BLaER1 treated with 17β-estradiol and CSF1 and Interleukin-3, amounts not matched to agents 10 nM and 100 nM (cell line): ENCODE data around the gene TPPP3.

ENCODE experiments used
- H3K27ac ChIP-seq, 11 experiments: shearing (Covaris generic); formaldehyde crosslinking; 2 replicates each; pipeline ENCODE4 v1.8.1; 2022
- H3K27me3 ChIP-seq, 11 experiments: shearing (Covaris generic); formaldehyde crosslinking; 2 replicates each; pipeline ENCODE4 v1.8.1; 2022
- H3K36me3 ChIP-seq, 11 experiments: shearing (Covaris generic); formaldehyde crosslinking; 2 replicates each; pipeline ENCODE4 v1.8.1; 2022
- H3K4me1 ChIP-seq, 10 experiments: shearing (Covaris generic); formaldehyde crosslinking; 2 replicates each; pipeline ENCODE4 v1.8.1; 2022
- H3K4me2 ChIP-seq, 11 experiments: shearing (Covaris generic); formaldehyde crosslinking; 2 replicates each; pipeline ENCODE4 v1.8.1; 2022
- H3K4me3 ChIP-seq, 10 experiments: shearing (Covaris generic); formaldehyde crosslinking; 2 replicates each; pipeline ENCODE4 v1.8.1; 2022
- H3K9ac ChIP-seq, 11 experiments: shearing (Covaris generic); formaldehyde crosslinking; 2 replicates each; pipeline ENCODE4 v1.8.1; 2022
- H3K9me3 ChIP-seq, 11 experiments: shearing (Covaris generic); formaldehyde crosslinking; replicated peaks in 1 of 11; 2 replicates each; pipeline ENCODE4 v1.8.1; 2022
- H4K20me1 ChIP-seq, 11 experiments: shearing (Covaris generic); formaldehyde crosslinking; 2 replicates each; pipeline ENCODE4 v1.8.1; 2022
- Cebpa-rat ChIP-seq, 11 experiments: shearing (Covaris generic); IDR thresholded peaks; 2 replicates each; pipeline ENCODE4 v1.8.1; 2022

The TPPP3 gene

DNA sequence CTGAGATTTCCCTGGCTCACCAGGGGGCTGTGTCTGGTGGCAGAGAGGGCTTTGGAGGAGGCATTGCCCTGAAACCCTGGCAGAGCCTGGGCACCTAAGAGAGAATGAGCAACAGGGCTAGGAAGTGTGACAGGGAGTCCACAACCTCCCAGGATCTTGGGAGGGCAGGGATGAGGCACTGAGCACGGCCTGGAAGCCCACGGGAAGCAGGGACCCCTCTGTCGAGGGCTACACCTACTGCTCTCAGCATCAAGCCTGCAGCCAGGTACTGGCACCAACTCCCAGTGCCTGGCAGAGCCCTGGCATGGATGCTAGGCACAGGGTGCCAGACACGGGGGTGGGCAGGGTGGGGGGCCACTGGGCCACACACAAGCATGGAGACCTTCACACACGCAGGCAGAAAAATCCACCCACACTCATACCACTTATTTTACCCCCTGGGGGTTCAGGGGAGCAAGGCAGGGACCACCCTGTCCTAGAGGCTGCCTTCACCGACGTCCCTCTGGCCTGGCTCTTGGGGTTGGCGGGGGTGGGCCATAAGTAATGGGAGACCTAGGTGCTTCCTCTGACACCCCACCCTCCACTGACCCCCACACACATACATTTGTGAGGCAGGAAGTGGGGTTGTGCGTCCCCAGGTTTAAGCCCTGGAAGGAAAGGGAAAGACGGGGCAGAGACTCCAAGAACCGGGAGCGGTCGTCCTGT, 36.7 kb upstream of the TPPP3 start:
- Histone ChIP-seq H3K36me3 (peaks cover 0 to 5% (median 0%) of the 10 kb centered on the region in 11 experiments; a peak in 1 of 22 replicates), H3K4me2 (peak overlapping the region; percentile 62 to 92 (median 74); a peak in 20 of 22 replicates), H3K4me3 (peak overlapping the region; percentile 19 to 63 (median 48); a peak in 13 of 20 replicates), H3K4me1 (peaks cover 13 to 42% (median 29%) of the 10 kb centered on the region in 10 experiments), H4K20me1 (peaks cover 32 to 71% (median 50%) of the 10 kb centered on the region in 11 experiments; a peak in 21 of 22 replicates), H3K27ac (no peak overlapping the region), H3K27me3 (peaks cover 59 to 82% (median 68%) of the 10 kb centered on the region in 11 experiments), H3K9me3 (no peaks in the 10 kb centered on the region), H3K9ac (peak overlapping the region in 2 of 11 experiments; percentile 32 to 53; a peak in 2 of 22 replicates)
- no peak for TF ChIP-seq Cebpa-rat (IDR thresholded peaks at IDR 0.05)

GRCh38 chr16:67429053-67429798, 35.9 kb upstream of the TPPP3 start:
- Histone ChIP-seq H3K36me3 (peaks cover 0 to 5% (median 0%) of the 10 kb centered on the region in 11 experiments; a peak in 1 of 22 replicates), H3K4me2 (no peak overlapping the region), H3K4me3 (no peak overlapping the region), H4K20me1 (peaks cover 25 to 64% (median 42%) of the 10 kb centered on the region in 11 experiments; a peak in 21 of 22 replicates), H3K27ac (no peak overlapping the region), H3K27me3 (peaks cover 59 to 76% (median 65%) of the 10 kb centered on the region in 11 experiments), H3K9me3 (no peaks in the 10 kb centered on the region), H3K9ac (no peak overlapping the region), H3K4me1 (peaks cover 19 to 42% (median 30%) of the 10 kb centered on the region in 10 experiments)
- TF ChIP-seq Cebpa-rat (IDR thresholded peaks at IDR 0.05), result no peak

DNA sequence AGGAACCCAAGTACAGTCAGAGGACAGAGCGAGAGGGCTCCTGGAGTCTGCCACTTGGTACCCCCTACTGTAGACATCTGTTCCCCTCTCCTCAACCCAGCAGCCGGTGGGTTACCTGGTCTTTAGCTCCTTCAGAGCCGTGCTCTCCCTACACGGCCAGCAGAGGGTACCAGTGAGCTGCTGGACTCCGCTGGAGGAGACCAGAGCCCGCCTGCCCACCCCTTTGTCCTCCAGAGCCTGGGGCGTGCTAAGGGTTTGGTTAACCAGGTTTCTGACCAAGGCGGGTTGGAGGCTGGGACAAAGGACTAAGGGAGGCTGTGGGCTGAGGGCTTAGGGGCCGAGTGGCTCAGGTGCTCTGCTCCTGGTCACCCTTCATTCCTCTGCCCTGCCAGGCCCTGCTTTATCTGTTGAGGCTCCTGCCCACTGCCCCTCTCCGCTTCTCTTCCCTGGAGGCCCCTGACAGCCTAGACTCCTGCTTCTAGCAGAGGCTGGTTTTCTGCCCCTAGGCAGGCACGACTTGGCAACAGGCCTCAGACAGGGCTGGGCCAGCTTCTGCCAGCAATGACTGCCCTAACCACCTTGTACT, 34.9 kb upstream of the TPPP3 start:
- no peak overlapping the region for H3K27ac ChIP-seq
- peaks cover 15 to 54% (median 35%) of the 10 kb centered on the region in 11 experiments; a peak in 20 of 22 replicates for H4K20me1 ChIP-seq
- TF ChIP-seq Cebpa-rat (IDR thresholded peaks at IDR 0.05), result no peak
- peak overlapping the region in 1 of 11 experiments; percentile 19; a peak in 1 of 22 replicates for H3K4me2 ChIP-seq
- H3K9ac ChIP-seq, result no peak overlapping the region
- H3K4me3 ChIP-seq, result no peak overlapping the region
- no peaks in the 10 kb centered on the region for H3K36me3 ChIP-seq
- H3K9me3 ChIP-seq, result no peaks in the 10 kb centered on the region
- H3K27me3 ChIP-seq, result peaks cover 54 to 68% (median 58%) of the 10 kb centered on the region in 11 experiments
- peaks cover 21 to 44% (median 34%) of the 10 kb centered on the region in 10 experiments for H3K4me1 ChIP-seq

GRCh38 chr16:67426950-67427349, 33.7 kb upstream of the TPPP3 start:
- Histone ChIP-seq H3K27me3 (peaks cover 41 to 56% (median 45%) of the 10 kb centered on the region in 11 experiments), H3K4me2 (no peak overlapping the region), H3K4me1 (peaks cover 8 to 39% (median 30%) of the 10 kb centered on the region in 10 experiments), H3K9ac (no peak overlapping the region), H3K27ac (no peak overlapping the region), H3K36me3 (no peaks in the 10 kb centered on the region), H4K20me1 (peaks cover 5 to 41% (median 27%) of the 10 kb centered on the region in 11 experiments; a peak in 19 of 22 replicates), H3K9me3 (no peaks in the 10 kb centered on the region), H3K4me3 (no peak overlapping the region)
- no peak for TF ChIP-seq Cebpa-rat (IDR thresholded peaks at IDR 0.05)

DNA sequence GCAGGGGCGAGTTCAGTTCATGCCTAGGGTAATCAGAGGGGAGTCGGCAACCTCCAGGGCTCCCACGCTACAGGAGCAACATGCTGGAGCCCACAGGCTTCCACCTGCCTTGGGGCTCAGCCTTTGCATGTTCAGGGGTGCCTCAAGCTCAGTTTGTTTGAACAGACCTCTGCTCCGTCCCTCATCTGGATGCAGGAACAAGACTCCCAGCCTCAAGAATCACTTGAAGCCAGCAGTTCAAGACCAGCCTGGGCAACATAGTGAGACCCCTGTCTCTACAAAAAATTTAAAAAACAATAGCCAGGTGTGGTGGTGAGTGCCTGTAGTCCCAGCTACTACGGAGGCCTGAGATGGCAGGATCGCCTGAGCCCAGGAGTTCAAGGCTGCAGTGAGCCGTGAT, 32.7 kb upstream of the TPPP3 start:
- H3K4me1 ChIP-seq, result peaks cover 0 to 33% (median 23%) of the 10 kb centered on the region in 10 experiments; a peak in 18 of 20 replicates
- TF ChIP-seq Cebpa-rat (IDR thresholded peaks at IDR 0.05), result no peak
- peaks cover 32 to 47% (median 35%) of the 10 kb centered on the region in 11 experiments for H3K27me3 ChIP-seq
- no peak overlapping the region for H3K4me3 ChIP-seq
- no peaks in the 10 kb centered on the region for H3K36me3 ChIP-seq
- no peaks in the 10 kb centered on the region for H3K9me3 ChIP-seq
- no peak overlapping the region for H3K9ac ChIP-seq
- no peak overlapping the region for H3K27ac ChIP-seq
- peaks cover 0 to 32% (median 19%) of the 10 kb centered on the region in 11 experiments; a peak in 18 of 22 replicates for H4K20me1 ChIP-seq
- no peak overlapping the region; a peak in 1 of 22 replicates for H3K4me2 ChIP-seq

- Histone ChIP-seq H3K27ac (no peak overlapping the region), H3K9me3 (no peaks in the 10 kb centered on the region), H3K36me3 (no peaks in the 10 kb centered on the region), H3K27me3 (peaks cover 29 to 45% (median 32%) of the 10 kb centered on the region in 11 experiments), H3K4me1 (peaks cover 0 to 31% (median 22%) of the 10 kb centered on the region in 10 experiments; a peak in 18 of 20 replicates), H3K4me3 (no peak overlapping the region), H3K4me2 (peak overlapping the region in 8 of 11 experiments; percentile 42 to 83 (median 72); a peak in 10 of 22 replicates), H3K9ac (no peak overlapping the region), H4K20me1 (peaks cover 0 to 31% (median 18%) of the 10 kb centered on the region in 11 experiments; a peak in 18 of 22 replicates)
- no peak for TF ChIP-seq Cebpa-rat (IDR thresholded peaks at IDR 0.05)
Observed at GRCh38 chr16:67425580-67425979, 32.3 kb upstream of the TPPP3 start.

GRCh38 chr16:67425061-67425460, 31.8 kb upstream of the TPPP3 start:
- Histone ChIP-seq H3K36me3 (no peaks in the 10 kb centered on the region), H3K27me3 (peaks cover 24 to 40% (median 27%) of the 10 kb centered on the region in 11 experiments), H3K27ac (no peak overlapping the region), H3K9ac (0 out of 22 replicates have a peak overlapping the region, but pooled peaks of 1 of the 11 experiments have one; percentile 23), H3K9me3 (no peaks in the 10 kb centered on the region), H3K4me2 (peak overlapping the region in 9 of 11 experiments; percentile 13 to 83 (median 71); a peak in 17 of 22 replicates), H4K20me1 (peaks cover 0 to 25% (median 14%) of the 10 kb centered on the region in 11 experiments; a peak in 16 of 22 replicates), H3K4me1 (peaks cover 0 to 28% (median 18%) of the 10 kb centered on the region in 10 experiments; a peak in 16 of 20 replicates), H3K4me3 (no peak overlapping the region)
- TF ChIP-seq Cebpa-rat (IDR thresholded peaks at IDR 0.05), result no peak

DNA sequence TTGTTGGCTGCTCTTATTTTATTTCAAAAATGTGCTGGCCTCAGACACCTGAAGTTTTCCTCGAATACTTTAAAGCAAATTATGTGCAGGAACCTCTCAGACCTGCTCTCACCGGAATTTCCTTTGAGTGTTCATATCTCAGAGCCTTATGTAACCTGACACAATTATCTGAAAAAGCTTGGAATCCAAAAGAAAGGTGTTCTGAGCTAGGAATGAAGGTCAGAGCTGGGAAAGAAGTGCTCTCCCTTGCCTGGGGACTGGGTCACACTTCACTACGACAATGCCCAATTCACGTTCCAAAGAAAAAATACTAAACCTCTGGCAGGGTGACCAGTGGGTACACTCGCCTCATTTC, 30.9 kb upstream of the TPPP3 start:
- peaks cover 0 to 17% (median 9%) of the 10 kb centered on the region in 11 experiments; a peak in 11 of 22 replicates for H4K20me1 ChIP-seq
- H3K4me1 ChIP-seq, result peaks cover 0 to 28% (median 18%) of the 10 kb centered on the region in 10 experiments; a peak in 16 of 20 replicates
- peaks cover 16 to 32% (median 19%) of the 10 kb centered on the region in 11 experiments for H3K27me3 ChIP-seq
- H3K36me3 ChIP-seq, result no peaks in the 10 kb centered on the region
- no peak for TF ChIP-seq Cebpa-rat (IDR thresholded peaks at IDR 0.05)
- no peak overlapping the region for H3K4me3 ChIP-seq
- no peaks in the 10 kb centered on the region for H3K9me3 ChIP-seq
- H3K27ac ChIP-seq, result no peak overlapping the region
- H3K4me2 ChIP-seq, result peak overlapping the region in 9 of 11 experiments; percentile 13 to 83 (median 71); a peak in 17 of 22 replicates
- H3K9ac ChIP-seq, result 0 out of 22 replicates have a peak overlapping the region, but pooled peaks of 1 of the 11 experiments have one; percentile 23
